Measurements from ENCODE around the gene SAMD7. TPM values are rescaled to one million over a fixed set of nuclear protein-coding genes. Genes with fewer than 3 reads are reported as not detected.

The SAMD7 gene
- total RNA-seq, 1 donor from 2014 or later: not detected

- H3K4me3 ChIP-seq (ENCODE audit: low read depth, low read length): no peak overlapping the region
- TF ChIP-seq CTCF (IDR thresholded peaks at IDR 0.05; ENCODE audit: insufficient read depth, low read length, severe bottlenecking): no peak
- no peaks in the 10 kb centered on the region for H3K36me3 ChIP-seq (ENCODE audit: control insufficient read depth, insufficient read depth, low read length)
- no peak for FAIRE-seq
- H3K27me3 ChIP-seq (ENCODE audit: control insufficient read depth, insufficient read depth, low read length): no peaks in the 10 kb centered on the region
- DNase-seq (ENCODE audit: low read depth): no peak
These were observed 20.6 kb downstream of the SAMD7 start for GRCh38 chr3:169931747-169932520.

DNA sequence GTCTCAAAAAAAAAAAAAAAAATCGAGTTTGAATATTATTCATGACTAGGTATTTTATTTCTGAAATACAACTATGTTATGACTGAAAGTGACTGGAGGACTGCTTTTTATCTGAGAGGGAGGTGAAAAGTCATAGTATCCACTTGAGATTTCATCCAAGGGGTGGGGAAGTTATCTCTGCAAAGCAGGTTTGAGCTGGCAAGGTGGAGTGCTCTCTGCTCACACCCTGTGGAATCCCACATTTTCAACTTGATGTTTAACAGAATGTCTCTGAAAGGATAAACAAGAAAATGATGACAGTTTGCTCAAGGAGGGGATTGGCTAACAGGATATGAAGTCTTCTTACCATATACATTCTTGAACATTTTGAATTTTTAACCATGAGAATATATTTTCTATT, 27.9 kb downstream of the SAMD7 start:
- Histone ChIP-seq H3K36me3 (ENCODE audit: control insufficient read depth, insufficient read depth, low read length) (no peaks in the 10 kb centered on the region), H3K4me3 (ENCODE audit: low read depth, low read length) (no peak overlapping the region), H3K27me3 (ENCODE audit: control insufficient read depth, insufficient read depth, low read length) (no peaks in the 10 kb centered on the region)
- TF ChIP-seq CTCF (IDR thresholded peaks at IDR 0.05; ENCODE audit: insufficient read depth, low read length, severe bottlenecking): no peak
- DNase-seq (ENCODE audit: low read depth) (no peak), FAIRE-seq (no peak)

GRCh38 chr3:169939751-169940150, 28.4 kb downstream of the SAMD7 start:
- no peak for FAIRE-seq
- TF ChIP-seq CTCF (IDR thresholded peaks at IDR 0.05; ENCODE audit: insufficient read depth, low read length, severe bottlenecking): no peak

GRCh38 chr3:169940470-169941181, 29.3 kb downstream of the SAMD7 start:
- TF ChIP-seq CTCF (IDR thresholded peaks at IDR 0.05; ENCODE audit: insufficient read depth, low read length, severe bottlenecking): no peak
- Histone ChIP-seq H3K36me3 (ENCODE audit: control insufficient read depth, insufficient read depth, low read length) (no peaks in the 10 kb centered on the region), H3K27me3 (ENCODE audit: control insufficient read depth, insufficient read depth, low read length) (no peaks in the 10 kb centered on the region), H3K4me3 (ENCODE audit: low read depth, low read length) (no peak overlapping the region)
- FAIRE-seq (no peak), DNase-seq (ENCODE audit: low read depth) (no peak)

More at GRCh38 chr3:169939751-169940150, 28.4 kb downstream of the SAMD7 start:
- H3K4me3 ChIP-seq (ENCODE audit: low read depth, low read length): no peak overlapping the region
- no peaks in the 10 kb centered on the region for H3K27me3 ChIP-seq (ENCODE audit: control insufficient read depth, insufficient read depth, low read length)
- no peaks in the 10 kb centered on the region for H3K36me3 ChIP-seq (ENCODE audit: control insufficient read depth, insufficient read depth, low read length)
- no peak for DNase-seq (ENCODE audit: low read depth)

GRCh38 chr3:169945313-169945712, 33.9 kb downstream of the SAMD7 start:
- no peak overlapping the region for H3K4me3 ChIP-seq (ENCODE audit: low read depth, low read length)
- H3K27me3 ChIP-seq (ENCODE audit: control insufficient read depth, insufficient read depth, low read length): no peaks in the 10 kb centered on the region
- no peak for DNase-seq (ENCODE audit: low read depth)
- no peaks in the 10 kb centered on the region for H3K36me3 ChIP-seq (ENCODE audit: control insufficient read depth, insufficient read depth, low read length)
- no peak for TF ChIP-seq CTCF (IDR thresholded peaks at IDR 0.05; ENCODE audit: insufficient read depth, low read length, severe bottlenecking)
- no peak for FAIRE-seq

Data from bronchial epithelial cell (primary cell).